PC-9 (cell line): ENCODE measurements around the gene A1BG. TPM values are rescaled to one million over a fixed set of nuclear protein-coding genes. Genes with fewer than 3 reads are reported as not detected.

ENCODE experiments used
- BruUV-seq: library from RNA; stranded (reverse); fragments of 400-500 nt; replicated peaks from 2 replicates; lab custom pipeline; 2021; lab: Mats Ljungman, UMichigan
- CTCF ChIA-PET: fragments of 300-600 bp; sonication (Branson Sonifier 250); formaldehyde crosslinking; loops from one replicate; lab custom pipeline; 2022; ENCODE audit warnings: antibody characterized with exemption; lab: Charles Lee
- POLR2A ChIA-PET: fragments of 300-600 bp; sonication (Branson Sonifier 250); formaldehyde crosslinking; loops from one replicate; lab custom pipeline; 2022; ENCODE audit warnings: antibody characterized with exemption; ENCODE audit not compliant: unreplicated experiment; lab: Charles Lee
- DNase-seq, 2 experiments: peaks; one replicate each; pipeline versions ENCODE4 v3.0.0 to v3.0.0-alpha.2; 2015 to 2022; ENCODE audit warnings: mixed read lengths in 1 of 2
- H2AFZ ChIP-seq: fragments of 200-600 bp; sonication (generic); 2 replicates; pipeline ENCODE4 v1.8.1; 2017; ENCODE audit warnings: antibody characterized with exemption
- H3F3A ChIP-seq: fragments of 200-600 bp; sonication (generic); 2 replicates; pipeline ENCODE4 v1.8.1; 2017; ENCODE audit warnings: antibody characterized with exemption, mild to moderate bottlenecking, low read depth; ENCODE audit not compliant: insufficient read depth
- H3K27ac ChIP-seq: fragments of 200-600 bp; sonication (generic); 2 replicates; pipeline ENCODE4 v1.6.1; 2016; ENCODE audit warnings: mixed run types
- H3K27me3 ChIP-seq: fragments of 200-600 bp; sonication (generic); 2 replicates; pipeline ENCODE4 v1.6.1; 2016; ENCODE audit warnings: low read depth, mixed run types; ENCODE audit not compliant: insufficient read depth
- H3K36me3 ChIP-seq: fragments of 200-600 bp; sonication (generic); 2 replicates; pipeline ENCODE4 v1.6.1; 2016; ENCODE audit warnings: low read depth, mixed run types
- H3K4me1 ChIP-seq: fragments of 200-600 bp; sonication (generic); replicated peaks from 2 replicates; pipeline ENCODE4 v1.6.1; 2016; ENCODE audit warnings: mixed run types; ENCODE audit not compliant: insufficient read depth
- H3K4me2 ChIP-seq: fragments of 200-600 bp; sonication (generic); 2 replicates; pipeline ENCODE4 v1.6.1; 2017; ENCODE audit warnings: mixed run types
- H3K4me3 ChIP-seq: fragments of 200-600 bp; sonication (generic); 2 replicates; pipeline ENCODE4 v1.6.1; 2016; ENCODE audit warnings: mixed run types
- H3K79me2 ChIP-seq: fragments of 200-600 bp; sonication (generic); 2 replicates; pipeline ENCODE4 v1.6.1; 2017; ENCODE audit warnings: low read depth, mixed run types
- H3K9me2 ChIP-seq: fragments of 200-600 bp; sonication (generic); 2 replicates; pipeline ENCODE4 v1.8.1; 2017; ENCODE audit warnings: mild to moderate bottlenecking; ENCODE audit not compliant: insufficient read depth
- H3K9me3 ChIP-seq: fragments of 200-600 bp; sonication (generic); 2 replicates; pipeline ENCODE4 v1.8.1; 2016; ENCODE audit warnings: low read depth; ENCODE audit not compliant: insufficient read depth
- H4K20me1 ChIP-seq: fragments of 200-600 bp; sonication (generic); 2 replicates; pipeline ENCODE4 v1.8.1; 2017; ENCODE audit not compliant: insufficient read depth
- EZH2 ChIP-seq: fragments of 200-600 bp; sonication (generic); IDR thresholded peaks from 2 replicates; pipeline ENCODE4 v1.8.0; 2017; ENCODE audit warnings: antibody characterized with exemption, low read depth
- intact Hi-C: fragments of 100-400 bp; cut with micrococcal nuclease; formaldehyde crosslinking; loops from one replicate; pipeline ENCODE4 v1.10.0; 2022; ENCODE audit not compliant: unreplicated experiment
- total RNA-seq: library from RNA; stranded (reverse); gene quantifications from 2 replicates; pipeline ENCODE4 v1.2.3, GENCODE V29; 2021
- TF ChIP-seq, protein P1 (sequence below): fragments of 200-600 bp; sonication (generic); conservative IDR thresholded peaks from 2 replicates; pipeline ENCODE4 v1.6.1; 2017; ENCODE audit warnings: mixed run types, antibody characterized with exemption, mild to moderate bottlenecking, moderate library complexity

Gene A1BG
- total RNA-seq, 1 experiment from 2014 or later = 2.5 TPM

DNA sequence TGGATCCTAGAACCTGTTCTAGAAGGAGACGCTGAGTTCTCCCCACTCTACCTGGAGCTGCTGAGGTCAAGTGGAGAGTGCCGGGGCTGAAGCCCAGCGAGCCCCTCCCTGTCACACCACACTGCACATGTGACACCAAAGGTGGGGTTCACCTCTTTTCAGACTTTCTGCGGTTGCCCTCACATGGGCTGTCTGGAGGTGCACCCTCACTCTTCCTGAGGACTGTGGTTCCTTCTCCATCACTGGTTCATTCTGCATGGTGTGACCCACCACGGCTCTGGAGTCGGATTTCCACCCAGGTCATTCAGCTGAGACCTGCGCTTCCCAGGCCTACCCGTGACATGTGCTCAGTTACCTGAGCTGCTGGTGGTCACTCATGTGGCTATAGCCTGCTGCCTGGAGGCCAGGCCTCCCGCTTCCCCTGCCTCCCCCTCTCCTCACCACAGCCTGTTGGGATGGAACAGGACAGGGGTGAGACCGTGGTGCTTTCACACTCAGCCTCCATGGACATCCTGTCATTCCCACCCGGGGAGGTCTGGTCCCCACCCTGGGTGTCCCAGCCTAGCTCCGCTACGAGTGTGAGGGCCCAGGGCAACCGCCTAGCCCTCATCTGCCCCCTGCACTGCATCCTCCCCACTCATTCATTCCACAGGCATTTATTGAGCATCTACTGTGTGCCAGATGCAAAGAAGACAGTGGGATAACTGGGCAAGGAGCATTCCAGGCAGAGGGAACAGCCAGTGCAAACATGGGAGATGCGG is 605 bp upstream of the A1BG start:
- Histone ChIP-seq H3K9me2 (no peaks in the 10 kb centered on the region), H3K4me2 (no peak overlapping the region), H3K9me3 (no peaks in the 10 kb centered on the region), H3F3A (no peaks in the 10 kb centered on the region), H3K79me2 (no peaks in the 10 kb centered on the region), H3K4me3 (no peak overlapping the region), H2AFZ (no peak overlapping the region), H4K20me1 (no peaks in the 10 kb centered on the region), H3K4me1 (no peaks in the 10 kb centered on the region), H3K36me3 (no peaks in the 10 kb centered on the region), H3K27ac (no peak overlapping the region), H3K27me3 (no peaks in the 10 kb centered on the region)
- ChIA-PET CTCF (no interaction called here), POLR2A (no interaction called here)
- no TSS peak for BruUV-seq
- no peak for TF ChIP-seq EZH2
- TF ChIP-seq, protein P1, sequence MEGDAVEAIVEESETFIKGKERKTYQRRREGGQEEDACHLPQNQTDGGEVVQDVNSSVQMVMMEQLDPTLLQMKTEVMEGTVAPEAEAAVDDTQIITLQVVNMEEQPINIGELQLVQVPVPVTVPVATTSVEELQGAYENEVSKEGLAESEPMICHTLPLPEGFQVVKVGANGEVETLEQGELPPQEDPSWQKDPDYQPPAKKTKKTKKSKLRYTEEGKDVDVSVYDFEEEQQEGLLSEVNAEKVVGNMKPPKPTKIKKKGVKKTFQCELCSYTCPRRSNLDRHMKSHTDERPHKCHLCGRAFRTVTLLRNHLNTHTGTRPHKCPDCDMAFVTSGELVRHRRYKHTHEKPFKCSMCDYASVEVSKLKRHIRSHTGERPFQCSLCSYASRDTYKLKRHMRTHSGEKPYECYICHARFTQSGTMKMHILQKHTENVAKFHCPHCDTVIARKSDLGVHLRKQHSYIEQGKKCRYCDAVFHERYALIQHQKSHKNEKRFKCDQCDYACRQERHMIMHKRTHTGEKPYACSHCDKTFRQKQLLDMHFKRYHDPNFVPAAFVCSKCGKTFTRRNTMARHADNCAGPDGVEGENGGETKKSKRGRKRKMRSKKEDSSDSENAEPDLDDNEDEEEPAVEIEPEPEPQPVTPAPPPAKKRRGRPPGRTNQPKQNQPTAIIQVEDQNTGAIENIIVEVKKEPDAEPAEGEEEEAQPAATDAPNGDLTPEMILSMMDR = no peak
- intact Hi-C loops = no loop called here
- DNase-seq = no peak

DNA sequence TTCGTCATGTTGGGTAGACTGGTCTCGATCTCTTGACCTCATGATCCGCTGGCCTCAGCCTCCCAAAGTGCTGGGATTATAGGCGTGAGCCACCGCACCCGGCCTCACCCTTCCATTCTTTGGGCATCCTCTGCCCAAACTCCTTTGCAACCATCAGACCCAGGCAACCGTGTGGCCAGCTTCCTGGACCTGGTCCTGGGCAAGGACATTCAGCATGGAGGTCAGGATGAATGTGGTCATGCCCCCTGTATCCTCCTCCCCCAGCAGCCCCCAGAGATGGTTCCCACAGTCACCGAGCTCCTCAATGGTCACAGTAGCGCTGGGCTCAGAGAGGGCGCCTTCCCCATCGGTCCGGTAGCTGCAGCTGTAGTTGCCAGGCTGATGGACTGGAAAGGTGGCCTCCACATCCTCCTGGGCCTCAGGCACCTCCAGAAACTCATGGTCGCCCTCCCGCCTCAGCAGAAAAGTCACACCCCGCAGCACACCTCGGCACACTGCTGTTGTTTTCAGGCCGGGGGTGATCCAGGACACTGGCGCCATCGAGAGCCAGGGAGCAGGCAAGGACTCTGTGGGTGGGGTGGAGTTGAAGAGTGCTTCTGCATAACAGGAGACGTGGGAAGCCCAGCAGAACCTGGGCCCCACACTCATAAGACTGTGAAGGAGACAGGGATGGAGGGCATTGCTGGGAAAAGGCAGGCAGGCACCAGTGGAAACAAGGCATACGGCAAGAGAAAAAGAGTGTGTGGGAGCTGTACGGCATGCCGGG is 1.1 kb downstream of the A1BG start:
- no peaks in the 10 kb centered on the region for H4K20me1 ChIP-seq
- H3K36me3 ChIP-seq = no peaks in the 10 kb centered on the region
- intact Hi-C loops = no loop called here
- no peaks in the 10 kb centered on the region for H3F3A ChIP-seq
- no peak for DNase-seq
- H3K4me3 ChIP-seq = no peak overlapping the region
- H2AFZ ChIP-seq = no peak overlapping the region
- no peaks in the 10 kb centered on the region for H3K9me3 ChIP-seq
- H3K27ac ChIP-seq = no peak overlapping the region
- H3K27me3 ChIP-seq = no peaks in the 10 kb centered on the region
- no peaks in the 10 kb centered on the region for H3K4me1 ChIP-seq
- H3K9me2 ChIP-seq = no peaks in the 10 kb centered on the region
- no TSS peak for BruUV-seq
- H3K79me2 ChIP-seq = no peaks in the 10 kb centered on the region
- ChIA-PET POLR2A (interaction anchor here (0.6 to 0.7 kb wide), 2 partner anchors 28 to 80 kb away, joined by 3 to 26 read pairs; no protein-coding TSS in a partner anchor), CTCF (no interaction called here)
- no peak overlapping the region for H3K4me2 ChIP-seq
- TF ChIP-seq, protein P1 = no peak
- TF ChIP-seq EZH2 = no peak

DNA sequence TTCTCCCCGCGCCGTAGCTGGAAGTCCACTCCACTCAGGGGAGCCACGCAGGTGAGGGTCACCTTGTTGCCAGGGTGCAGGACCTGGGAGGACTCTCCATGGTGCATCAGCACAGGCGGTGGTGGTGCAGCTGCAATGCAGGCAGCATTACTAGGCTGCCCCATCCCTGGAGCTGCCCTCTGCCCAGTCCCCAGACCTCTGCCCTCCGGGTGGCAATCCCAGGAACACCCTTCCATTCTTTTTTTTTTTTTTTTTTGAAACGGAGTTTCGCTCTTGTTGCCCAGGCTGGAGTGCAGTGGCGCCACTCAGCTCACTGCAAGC is 1.8 kb downstream of the A1BG start:
- H3K79me2 ChIP-seq = no peaks in the 10 kb centered on the region

More for the DNA sequence above, 1.8 kb downstream of the A1BG start:
- no peak for DNase-seq
- H3K27me3 ChIP-seq = no peaks in the 10 kb centered on the region
- TF ChIP-seq, protein P1 = no peak
- TF ChIP-seq EZH2 = no peak
- H3K27ac ChIP-seq = no peak overlapping the region
- ChIA-PET CTCF (no interaction called here), POLR2A (interaction anchor here (0.6 to 0.7 kb wide), 2 partner anchors 28 to 80 kb away, joined by 3 to 26 read pairs; no protein-coding TSS in a partner anchor)
- H3K36me3 ChIP-seq = no peaks in the 10 kb centered on the region
- no peak overlapping the region for H3K4me2 ChIP-seq
- H3K9me2 ChIP-seq = no peaks in the 10 kb centered on the region
- no peaks in the 10 kb centered on the region for H4K20me1 ChIP-seq
- no peaks in the 10 kb centered on the region for H3K4me1 ChIP-seq
- intact Hi-C loops = no loop called here
- no TSS peak for BruUV-seq
- no peaks in the 10 kb centered on the region for H3F3A ChIP-seq
- no peak overlapping the region for H3K4me3 ChIP-seq
- no peak overlapping the region for H2AFZ ChIP-seq
- H3K9me3 ChIP-seq = no peaks in the 10 kb centered on the region
